Activated CD8-positive, alpha-beta T cell treated with anti-CD3 and anti-CD28 coated beads for 36 hours (primary cell): Measurements from ENCODE around the gene LRIG1. TPM values are rescaled to one million over a fixed set of nuclear protein-coding genes. Genes with fewer than 3 reads are reported as not detected.

Source experiments
- ATAC-seq: fragments of 200-7000 bp; cut with Tn5 transposase; one replicate; pipeline ENCODE4 v1.10.0; 2021; ENCODE audit warnings: mild to moderate bottlenecking, moderate library complexity
- CTCF ChIA-PET: fragments of 350-600 bp; sonication (Branson Sonifier 250); formaldehyde crosslinking; loops from one replicate; lab custom pipeline; 2021; ENCODE audit warnings: antibody characterized with exemption; lab: Charles Lee
- POLR2A ChIA-PET: fragments of 350-600 bp; sonication (Branson Sonifier 250); formaldehyde crosslinking; loops from one replicate; lab custom pipeline; 2021; ENCODE audit warnings: antibody characterized with exemption; lab: Charles Lee
- DNase-seq: peaks from one replicate; pipeline ENCODE4 v3.0.0-alpha.2; 2020
- H3K27ac Mint-ChIP-seq: one replicate; pipeline ENCODE4 v1.8.0; 2021; ENCODE audit warnings: mild to moderate bottlenecking, mixed read lengths
- H3K27me3 Mint-ChIP-seq: one replicate; pipeline ENCODE4 v1.8.0; 2021; ENCODE audit warnings: mixed read lengths
- H3K36me3 Mint-ChIP-seq: one replicate; pipeline ENCODE4 v1.8.0; 2021; ENCODE audit warnings: low read depth, mixed read lengths
- H3K4me1 Mint-ChIP-seq: one replicate; pipeline ENCODE4 v1.8.0; 2021; ENCODE audit warnings: low read depth, mixed read lengths
- H3K4me3 Mint-ChIP-seq: one replicate; pipeline ENCODE4 v1.8.0; 2021; ENCODE audit warnings: mild to moderate bottlenecking, moderate library complexity, mixed read lengths
- H3K9me3 Mint-ChIP-seq: one replicate; pipeline ENCODE4 v1.8.0; 2021; ENCODE audit warnings: mixed read lengths
- intact Hi-C: fragments of 100-400 bp; cut with micrococcal nuclease; formaldehyde crosslinking; loops from one replicate; pipeline ENCODE4 v1.10.0; 2022
- total RNA-seq, 2 experiments: library from RNA; stranded (reverse); gene quantifications; one replicate each; pipeline ENCODE4 v1.2.3, GENCODE V29; 2021
- TF ChIP-seq, protein P1 (sequence below): fragments of 200-600 bp; IDR thresholded peaks from one replicate; pipeline ENCODE4 v1.8.0; 2022; ENCODE audit warnings: antibody characterized with exemption, mild to moderate bottlenecking

LRIG1 gene, protein sequence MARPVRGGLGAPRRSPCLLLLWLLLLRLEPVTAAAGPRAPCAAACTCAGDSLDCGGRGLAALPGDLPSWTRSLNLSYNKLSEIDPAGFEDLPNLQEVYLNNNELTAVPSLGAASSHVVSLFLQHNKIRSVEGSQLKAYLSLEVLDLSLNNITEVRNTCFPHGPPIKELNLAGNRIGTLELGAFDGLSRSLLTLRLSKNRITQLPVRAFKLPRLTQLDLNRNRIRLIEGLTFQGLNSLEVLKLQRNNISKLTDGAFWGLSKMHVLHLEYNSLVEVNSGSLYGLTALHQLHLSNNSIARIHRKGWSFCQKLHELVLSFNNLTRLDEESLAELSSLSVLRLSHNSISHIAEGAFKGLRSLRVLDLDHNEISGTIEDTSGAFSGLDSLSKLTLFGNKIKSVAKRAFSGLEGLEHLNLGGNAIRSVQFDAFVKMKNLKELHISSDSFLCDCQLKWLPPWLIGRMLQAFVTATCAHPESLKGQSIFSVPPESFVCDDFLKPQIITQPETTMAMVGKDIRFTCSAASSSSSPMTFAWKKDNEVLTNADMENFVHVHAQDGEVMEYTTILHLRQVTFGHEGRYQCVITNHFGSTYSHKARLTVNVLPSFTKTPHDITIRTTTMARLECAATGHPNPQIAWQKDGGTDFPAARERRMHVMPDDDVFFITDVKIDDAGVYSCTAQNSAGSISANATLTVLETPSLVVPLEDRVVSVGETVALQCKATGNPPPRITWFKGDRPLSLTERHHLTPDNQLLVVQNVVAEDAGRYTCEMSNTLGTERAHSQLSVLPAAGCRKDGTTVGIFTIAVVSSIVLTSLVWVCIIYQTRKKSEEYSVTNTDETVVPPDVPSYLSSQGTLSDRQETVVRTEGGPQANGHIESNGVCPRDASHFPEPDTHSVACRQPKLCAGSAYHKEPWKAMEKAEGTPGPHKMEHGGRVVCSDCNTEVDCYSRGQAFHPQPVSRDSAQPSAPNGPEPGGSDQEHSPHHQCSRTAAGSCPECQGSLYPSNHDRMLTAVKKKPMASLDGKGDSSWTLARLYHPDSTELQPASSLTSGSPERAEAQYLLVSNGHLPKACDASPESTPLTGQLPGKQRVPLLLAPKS
- total RNA-seq: 10 to 100 TPM; 12.7 to 13.0 TPM

- Mint-ChIP-seq H3K27ac (peak within 1 kb of the TSS; percentile 88), H3K9me3 (no peaks in the 10 kb centered on the region), H3K36me3 (peaks cover 4% of the 10 kb centered on the region), H3K4me3 (peak within 1 kb of the TSS; percentile 92), H3K27me3 (peaks cover 20% of the 10 kb centered on the region), H3K4me1 (peaks cover 43% of the 10 kb centered on the region)
- ChIA-PET CTCF (interaction anchor here (1.0 to 1.3 kb wide), 2 partner anchors 9 to 93 kb away, joined by 3 to 5 read pairs; no protein-coding TSS in a partner anchor), POLR2A (interaction anchor here (2.7 kb wide), 1 partner anchor 10 kb away, joined by 14 read pairs; no protein-coding TSS in a partner anchor)
- ATAC-seq: peak; percentile 97
- TF ChIP-seq, protein P1, sequence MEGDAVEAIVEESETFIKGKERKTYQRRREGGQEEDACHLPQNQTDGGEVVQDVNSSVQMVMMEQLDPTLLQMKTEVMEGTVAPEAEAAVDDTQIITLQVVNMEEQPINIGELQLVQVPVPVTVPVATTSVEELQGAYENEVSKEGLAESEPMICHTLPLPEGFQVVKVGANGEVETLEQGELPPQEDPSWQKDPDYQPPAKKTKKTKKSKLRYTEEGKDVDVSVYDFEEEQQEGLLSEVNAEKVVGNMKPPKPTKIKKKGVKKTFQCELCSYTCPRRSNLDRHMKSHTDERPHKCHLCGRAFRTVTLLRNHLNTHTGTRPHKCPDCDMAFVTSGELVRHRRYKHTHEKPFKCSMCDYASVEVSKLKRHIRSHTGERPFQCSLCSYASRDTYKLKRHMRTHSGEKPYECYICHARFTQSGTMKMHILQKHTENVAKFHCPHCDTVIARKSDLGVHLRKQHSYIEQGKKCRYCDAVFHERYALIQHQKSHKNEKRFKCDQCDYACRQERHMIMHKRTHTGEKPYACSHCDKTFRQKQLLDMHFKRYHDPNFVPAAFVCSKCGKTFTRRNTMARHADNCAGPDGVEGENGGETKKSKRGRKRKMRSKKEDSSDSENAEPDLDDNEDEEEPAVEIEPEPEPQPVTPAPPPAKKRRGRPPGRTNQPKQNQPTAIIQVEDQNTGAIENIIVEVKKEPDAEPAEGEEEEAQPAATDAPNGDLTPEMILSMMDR: no peak
- peak; percentile 99 for DNase-seq
- intact Hi-C loops: loop anchor here (5.0 kb wide), 2 partner anchors 34 to 94 kb away; no protein-coding TSS in a partner anchor
Observed at GRCh38 chr3:66500576-66501482, at the start of gene LRIG1. Gene LRIG1, minus strand, starts transcription at chr3:66501022. Its CDS starts 615 bp downstream, at chr3:66500407.

DNA sequence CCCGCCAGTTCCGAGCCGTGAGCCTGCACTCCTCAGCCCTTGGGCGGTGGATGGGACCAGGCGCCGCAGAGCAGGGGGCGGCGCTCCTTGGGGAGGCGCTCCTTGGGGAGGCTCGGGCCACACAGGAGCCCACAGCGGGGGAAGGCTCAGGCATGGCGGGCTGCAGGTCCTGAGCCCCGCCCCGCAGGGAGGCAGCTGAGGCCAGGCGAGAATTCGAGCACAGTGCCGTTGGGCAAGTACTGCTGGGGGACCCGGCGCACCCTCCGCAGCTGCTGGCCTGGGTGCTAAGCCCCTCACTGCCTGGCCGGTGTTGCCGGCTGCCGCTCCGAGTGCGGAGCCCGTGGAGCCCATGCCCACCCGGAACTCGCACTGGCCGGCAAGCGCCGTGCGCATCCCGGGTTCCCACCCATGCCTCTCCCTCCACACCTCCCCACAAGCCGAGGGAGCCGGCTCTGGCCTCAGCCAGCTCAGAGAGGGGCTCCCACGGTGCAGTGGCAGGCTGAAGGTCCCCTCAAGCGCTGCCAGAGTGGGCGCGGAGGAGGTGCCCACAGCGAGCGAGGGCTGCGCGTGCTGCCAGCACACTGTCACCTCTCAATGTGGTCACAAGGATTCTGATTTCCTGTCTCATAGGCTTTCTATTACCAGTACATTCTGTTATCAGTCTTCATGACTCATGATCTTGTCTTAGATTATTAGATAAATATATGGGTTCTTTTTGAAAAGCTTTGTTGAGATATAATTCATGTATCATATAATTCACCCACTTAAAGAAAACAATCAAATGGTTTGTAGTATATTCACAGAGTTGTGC, 44.0 kb upstream of the LRIG1 start:
- Mint-ChIP-seq H3K4me3 (no peak overlapping the region), H3K9me3 (peaks cover 3% of the 10 kb centered on the region), H3K36me3 (no peaks in the 10 kb centered on the region), H3K27ac (no peak overlapping the region), H3K4me1 (no peaks in the 10 kb centered on the region), H3K27me3 (no peaks in the 10 kb centered on the region)
- CTCF ChIA-PET: interaction anchor here (1.7 kb wide), 1 partner anchor 52 kb away, joined by 3 read pairs; no protein-coding TSS in a partner anchor
- POLR2A ChIA-PET: no interaction called here
- intact Hi-C loops: no loop called here
- no peak for DNase-seq
- TF ChIP-seq, protein P1: no peak
- ATAC-seq: no peak

GRCh38 chr3:66542153-66542552, 41.3 kb upstream of the LRIG1 start:
- ATAC-seq (no peak), DNase-seq (no peak)
- ChIA-PET POLR2A (no interaction called here), CTCF (interaction anchor here (1.9 kb wide), 1 partner anchor 134 kb away, joined by 4 read pairs; no protein-coding TSS in a partner anchor)
- no peak overlapping the region for H3K4me3 Mint-ChIP-seq
- peaks cover 3% of the 10 kb centered on the region for H3K9me3 Mint-ChIP-seq
- H3K27me3 Mint-ChIP-seq: no peaks in the 10 kb centered on the region
- H3K27ac Mint-ChIP-seq: no peak overlapping the region
- TF ChIP-seq, protein P1: no peak
- intact Hi-C loops: no loop called here
- no peaks in the 10 kb centered on the region for H3K4me1 Mint-ChIP-seq
- H3K36me3 Mint-ChIP-seq: no peaks in the 10 kb centered on the region

- POLR2A ChIA-PET: no interaction called here
- H3K36me3 Mint-ChIP-seq: no peaks in the 10 kb centered on the region
- no peaks in the 10 kb centered on the region for H3K4me1 Mint-ChIP-seq
- intact Hi-C loops: no loop called here
- H3K4me3 Mint-ChIP-seq: no peak overlapping the region
- TF ChIP-seq, protein P1: no peak
- peaks cover 3% of the 10 kb centered on the region for H3K9me3 Mint-ChIP-seq
- H3K27ac Mint-ChIP-seq: no peak overlapping the region
- ATAC-seq: no peak
- CTCF ChIA-PET: no interaction called here
- H3K27me3 Mint-ChIP-seq: no peaks in the 10 kb centered on the region
- DNase-seq: no peak
Observed at GRCh38 chr3:66539466-66539989, 38.7 kb upstream of the LRIG1 start.
